CD8-positive, alpha-beta memory T cell (primary cell): Measurements from ENCODE around the gene RUBCNL. TPM values are rescaled to one million over a fixed set of nuclear protein-coding genes. Genes with fewer than 3 reads are reported as not detected.
A peak's percentile ranks its signal among the peaks of the same experiment; 100 is the strongest.

Experiments
- CTCF ChIA-PET: fragments of 350-600 bp; sonication (Branson Sonifier 250); formaldehyde crosslinking; loops from one replicate; lab custom pipeline; 2021; ENCODE audit warnings: antibody characterized with exemption; lab: Charles Lee
- POLR2A ChIA-PET: fragments of 350-600 bp; sonication (Branson Sonifier 250); formaldehyde crosslinking; loops from one replicate; lab custom pipeline; 2021; ENCODE audit warnings: antibody characterized with exemption; lab: Charles Lee
- DNase-seq, 5 donors: peaks; one replicate each; pipeline versions ENCODE4 v3.0.0 to v3.0.0-alpha.2; 2020 to 2022; ENCODE audit warnings: mixed read lengths in 1 of 5
- H3K27ac ChIP-seq: one replicate; pipeline ENCODE4 v1.7.0; 2013; ENCODE audit warnings: low read depth, mild to moderate bottlenecking, low read length, moderate library complexity
- H3K27me3 ChIP-seq: 2 replicates; pipeline ENCODE4 v1.7.0; 2013; ENCODE audit warnings: low read length, mild to moderate bottlenecking; ENCODE audit not compliant: insufficient read depth, poor library complexity, severe bottlenecking
- H3K36me3 ChIP-seq: 2 replicates; pipeline ENCODE4 v1.7.0; 2013; ENCODE audit warnings: mild to moderate bottlenecking, low read length, moderate library complexity; ENCODE audit not compliant: insufficient read depth
- H3K4me1 ChIP-seq: 2 replicates; pipeline ENCODE4 v1.7.0; 2013; ENCODE audit warnings: mild to moderate bottlenecking, low read length, moderate library complexity; ENCODE audit not compliant: insufficient read depth
- H3K4me3 ChIP-seq: 2 replicates; pipeline ENCODE4 v1.7.0; 2013; ENCODE audit warnings: mild to moderate bottlenecking, low read length
- H3K9me3 ChIP-seq: 2 replicates; pipeline ENCODE4 v1.7.0; 2013; ENCODE audit warnings: mild to moderate bottlenecking, low read length
- H3K27ac Mint-ChIP-seq, 8 donors: one replicate each; pipeline ENCODE4 v1.8.0; 2020 to 2021; ENCODE audit warnings: mixed read lengths in 8 of 8, mild to moderate bottlenecking in 6 of 8, inconsistent platforms in 3 of 8, moderate library complexity in 3 of 8
- H3K27me3 Mint-ChIP-seq, 2 donors: one replicate each; pipeline ENCODE4 v1.8.0; 2020 to 2021; ENCODE audit warnings: mixed read lengths in 2 of 2, mild to moderate bottlenecking in 1 of 2, moderate library complexity in 1 of 2
- H3K36me3 Mint-ChIP-seq, 3 donors: one replicate each; pipeline ENCODE4 v1.8.0; 2020 to 2021; ENCODE audit warnings: mixed read lengths in 3 of 3, inconsistent platforms in 1 of 3, mild to moderate bottlenecking in 1 of 3
- H3K4me1 Mint-ChIP-seq, 3 donors: one replicate each; pipeline ENCODE4 v1.8.0; 2020 to 2021; ENCODE audit warnings: mixed read lengths in 3 of 3, inconsistent platforms in 1 of 3, mild to moderate bottlenecking in 1 of 3
- H3K4me3 Mint-ChIP-seq, 7 donors: one replicate each; pipeline ENCODE4 v1.8.0; 2020 to 2021; ENCODE audit warnings: mixed read lengths in 7 of 7, mild to moderate bottlenecking in 6 of 7, moderate library complexity in 4 of 7, inconsistent platforms in 2 of 7
- H3K9me3 Mint-ChIP-seq, 5 donors: one replicate each; pipeline ENCODE4 v1.8.0; 2020 to 2022; ENCODE audit warnings: mixed read lengths in 5 of 5, mild to moderate bottlenecking in 3 of 5, moderate library complexity in 2 of 5, inconsistent platforms in 1 of 5
- polyA plus RNA-seq: library from polyadenylated mRNA; unstranded; fragments of 300-500 nt; fragmentation: Illumina TruSeq; gene quantifications from one replicate; pipeline ENCODE4 v1.2.3, GENCODE V29; 2021
- total RNA-seq, 2 experiments: library from RNA; stranded (reverse); gene quantifications; one replicate each; pipeline ENCODE4 v1.2.3, GENCODE V29; 2021

RUBCNL gene
- total and polyA plus RNA-seq, 3 experiments from 2014 or later: not detected

- H3K9me3 Mint-ChIP-seq: peaks cover 0 to 7% (median 0%) of the 10 kb centered on the region in 5 donors
- Histone ChIP-seq H3K27ac (peak overlapping the region; percentile 43), H3K9me3 (no peaks in the 10 kb centered on the region), H3K4me1 (peaks cover 47% of the 10 kb centered on the region), H3K4me3 (peak overlapping the region; percentile 11), H3K36me3 (no peaks in the 10 kb centered on the region), H3K27me3 (no peaks in the 10 kb centered on the region)
- no peak for DNase-seq
- peaks cover 0 to 2% of the 10 kb centered on the region in 2 donors for H3K27me3 Mint-ChIP-seq
- peaks cover 0 to 6% (median 0%) of the 10 kb centered on the region in 3 donors for H3K36me3 Mint-ChIP-seq
- peak overlapping the region in 5 of 7 donors; percentile 51 to 83 (median 69) for H3K4me3 Mint-ChIP-seq
- H3K27ac Mint-ChIP-seq: peak overlapping the region; percentile 82 to 99 (median 96)
- peaks cover 50 to 62% (median 61%) of the 10 kb centered on the region in 3 donors for H3K4me1 Mint-ChIP-seq
- CTCF ChIA-PET: interaction anchor here (1.3 to 2.6 kb wide), 5 partner anchors 19 to 171 kb away, joined by 3 to 29 read pairs (median 8); no protein-coding TSS in a partner anchor
- POLR2A ChIA-PET: interaction anchor here (1.3 to 1.9 kb wide), 3 partner anchors 25 to 245 kb away, joined by 6 to 9 read pairs (median 6); partner anchors contain the start of gene ZC3H13
These were observed 90.1 kb downstream of the RUBCNL start for GRCh38 chr13:46296921-46297320.

GRCh38 chr13:46296115-46296822, 90.8 kb downstream of the RUBCNL start:
- H3K4me1 Mint-ChIP-seq: peaks cover 50 to 62% (median 61%) of the 10 kb centered on the region in 3 donors
- Histone ChIP-seq H3K27me3 (no peaks in the 10 kb centered on the region), H3K9me3 (no peaks in the 10 kb centered on the region), H3K4me3 (peak overlapping the region; percentile 11), H3K4me1 (peaks cover 47% of the 10 kb centered on the region), H3K27ac (peak overlapping the region; percentile 43), H3K36me3 (no peaks in the 10 kb centered on the region)
- H3K27me3 Mint-ChIP-seq: peaks cover 0 to 2% of the 10 kb centered on the region in 2 donors
- POLR2A ChIA-PET: interaction anchor here (0.9 to 1.9 kb wide), 11 partner anchors 10 to 449 kb away, joined by 3 to 9 read pairs (median 4); partner anchors contain the start of gene ZC3H13
- peak in 1 of 5 donors; percentile 80 for DNase-seq
- peak overlapping the region; percentile 5 to 83 (median 63) for H3K4me3 Mint-ChIP-seq
- peaks cover 0 to 7% (median 0%) of the 10 kb centered on the region in 5 donors for H3K9me3 Mint-ChIP-seq
- H3K27ac Mint-ChIP-seq: peak overlapping the region; percentile 82 to 99 (median 96)
- CTCF ChIA-PET: interaction anchor here (1.1 to 2.6 kb wide), 12 partner anchors 20 to 170 kb away, joined by 3 to 29 read pairs (median 6); partner anchors contain the start of gene LCP1
- peaks cover 0 to 6% (median 0%) of the 10 kb centered on the region in 3 donors for H3K36me3 Mint-ChIP-seq

- Histone ChIP-seq H3K9me3 (no peaks in the 10 kb centered on the region), H3K4me3 (peak overlapping the region; percentile 9), H3K36me3 (no peaks in the 10 kb centered on the region), H3K4me1 (peaks cover 47% of the 10 kb centered on the region), H3K27me3 (no peaks in the 10 kb centered on the region), H3K27ac (peak overlapping the region; percentile 43)
- H3K9me3 Mint-ChIP-seq: peaks cover 0 to 7% (median 0%) of the 10 kb centered on the region in 5 donors
- H3K27ac Mint-ChIP-seq: peak overlapping the region; percentile 82 to 99 (median 96)
- peaks cover 0 to 2% of the 10 kb centered on the region in 2 donors for H3K27me3 Mint-ChIP-seq
- CTCF ChIA-PET: interaction anchor here (1.1 to 2.6 kb wide), 12 partner anchors 26 to 169 kb away, joined by 3 to 29 read pairs (median 6); partner anchors contain the start of gene LCP1
- H3K36me3 Mint-ChIP-seq: peaks cover 0 to 6% (median 0%) of the 10 kb centered on the region in 3 donors
- H3K4me3 Mint-ChIP-seq: peak overlapping the region; percentile 5 to 83 (median 63)
- POLR2A ChIA-PET: interaction anchor here (0.8 to 1.9 kb wide), 12 partner anchors 9 to 448 kb away, joined by 3 to 9 read pairs (median 4); partner anchors contain the start of gene ZC3H13
- peak; percentile 59 to 92 (median 88) for DNase-seq
- peaks cover 50 to 62% (median 61%) of the 10 kb centered on the region in 3 donors for H3K4me1 Mint-ChIP-seq
These were observed 91.4 kb downstream of the RUBCNL start for GRCh38 chr13:46295491-46296114.

- CTCF ChIA-PET: interaction anchor here (2.5 kb wide), 1 partner anchor 28 kb away, joined by 12 read pairs; no protein-coding TSS in a partner anchor
- H3K4me1 Mint-ChIP-seq: peaks cover 50 to 65% (median 60%) of the 10 kb centered on the region in 3 donors
- H3K27me3 ChIP-seq: no peaks in the 10 kb centered on the region
These were observed 93.6 kb downstream of the RUBCNL start for GRCh38 chr13:46293436-46293835.

More at GRCh38 chr13:46293436-46293835, 93.6 kb downstream of the RUBCNL start:
- Mint-ChIP-seq H3K4me3 (peak overlapping the region in 2 of 7 donors; percentile 51 to 62), H3K9me3 (no peaks in the 10 kb centered on the region), H3K27me3 (no peaks in the 10 kb centered on the region), H3K36me3 (no peaks in the 10 kb centered on the region), H3K27ac (peak overlapping the region; percentile 34 to 89 (median 82))
- H3K9me3 ChIP-seq: no peaks in the 10 kb centered on the region
- peaks cover 47% of the 10 kb centered on the region for H3K4me1 ChIP-seq
- H3K36me3 ChIP-seq: no peaks in the 10 kb centered on the region
- DNase-seq: no peak
- H3K27ac ChIP-seq: no peak overlapping the region
- H3K4me3 ChIP-seq: no peak overlapping the region
- POLR2A ChIA-PET: no interaction called here

Other genes starting within 250 kb of the RUBCNL start
- gene LCP1, start 205.1 kb downstream of the RUBCNL start, total RNA-seq: 100 to 1,000 TPM; 838 to 869 TPM
- gene LCP1, start 205.1 kb downstream of the RUBCNL start, polyA plus RNA-seq: 1,545 TPM
- gene LRRC63, start 175.3 kb downstream of the RUBCNL start, total RNA-seq: under 1 TPM; 0.55 TPM
- gene LRRC63, start 175.3 kb downstream of the RUBCNL start, polyA plus RNA-seq: not detected
- gene LRCH1, start 165.9 kb upstream of the RUBCNL start, total RNA-seq: 10 to 100 TPM; 16.7 to 17.8 TPM
- 4.9 TPM for gene LRCH1, start 165.9 kb upstream of the RUBCNL start, polyA plus RNA-seq